Transverse colon (tissue), 4 donors: ENCODE results near the gene SMG6.

Experiments used
- POLR2A ChIP-seq: fragments of 450-650 bp; IDR thresholded peaks from one replicate; pipeline ENCODE4 v1.6.1; 2016; ENCODE audit warnings: antibody characterized with exemption, mild to moderate bottlenecking, moderate library complexity
- POLR2AphosphoS5 ChIP-seq, 3 donors: sonication (generic); formaldehyde crosslinking; IDR thresholded peaks; one replicate each; pipeline ENCODE4 v1.6.1; 2016; ENCODE audit warnings: antibody characterized with exemption in 3 of 3
- TF ChIP-seq, protein P1 (sequence below), 5 experiments: fragments of 200-600 bp in 3 of 5; fragments of 450-650 bp in 2 of 5; sonication (generic) in 3 of 5; IDR thresholded peaks; 1 replicate in 2 of 5; 2 replicates in 3 of 5; pipeline ENCODE4 v1.5.1; 2016 to 2017; ENCODE audit warnings: antibody characterized with exemption in 5 of 5, inconsistent platforms in 3 of 5, mild to moderate bottlenecking in 2 of 5, moderate library complexity in 1 of 5

DNA sequence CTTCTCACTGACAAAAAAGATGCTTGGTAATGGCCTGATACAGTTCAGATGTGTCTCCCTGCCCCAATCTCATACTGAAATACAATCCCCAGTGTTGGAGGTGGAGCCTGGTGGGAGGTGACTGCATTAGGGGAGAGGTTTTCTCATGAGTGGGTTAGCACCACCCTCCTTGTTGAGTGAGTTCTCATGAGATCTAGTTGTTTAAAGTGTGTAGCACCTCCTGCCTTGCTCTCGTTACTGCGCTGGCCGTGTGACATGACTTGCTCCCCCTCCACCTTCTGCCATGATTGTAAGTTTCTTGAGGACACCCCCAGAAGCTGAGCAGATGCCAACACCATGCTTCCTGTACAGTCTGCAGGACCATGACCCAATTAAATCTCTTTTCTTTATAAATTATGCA is 27.7 kb upstream of the SMG6 start:
- TF ChIP-seq, protein P1, sequence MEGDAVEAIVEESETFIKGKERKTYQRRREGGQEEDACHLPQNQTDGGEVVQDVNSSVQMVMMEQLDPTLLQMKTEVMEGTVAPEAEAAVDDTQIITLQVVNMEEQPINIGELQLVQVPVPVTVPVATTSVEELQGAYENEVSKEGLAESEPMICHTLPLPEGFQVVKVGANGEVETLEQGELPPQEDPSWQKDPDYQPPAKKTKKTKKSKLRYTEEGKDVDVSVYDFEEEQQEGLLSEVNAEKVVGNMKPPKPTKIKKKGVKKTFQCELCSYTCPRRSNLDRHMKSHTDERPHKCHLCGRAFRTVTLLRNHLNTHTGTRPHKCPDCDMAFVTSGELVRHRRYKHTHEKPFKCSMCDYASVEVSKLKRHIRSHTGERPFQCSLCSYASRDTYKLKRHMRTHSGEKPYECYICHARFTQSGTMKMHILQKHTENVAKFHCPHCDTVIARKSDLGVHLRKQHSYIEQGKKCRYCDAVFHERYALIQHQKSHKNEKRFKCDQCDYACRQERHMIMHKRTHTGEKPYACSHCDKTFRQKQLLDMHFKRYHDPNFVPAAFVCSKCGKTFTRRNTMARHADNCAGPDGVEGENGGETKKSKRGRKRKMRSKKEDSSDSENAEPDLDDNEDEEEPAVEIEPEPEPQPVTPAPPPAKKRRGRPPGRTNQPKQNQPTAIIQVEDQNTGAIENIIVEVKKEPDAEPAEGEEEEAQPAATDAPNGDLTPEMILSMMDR (IDR thresholded peaks at IDR 0.05), result no peak
- no peak for TF ChIP-seq POLR2AphosphoS5 (IDR thresholded peaks at IDR 0.05)
- no peak for TF ChIP-seq POLR2A
